Measurements from ENCODE around the gene APOC1.
"Not testable (repeated sequence)": the region's sequence is repeated elsewhere in the genome, so short reads cannot be mapped to it uniquely, and the experiment has no call there.

The APOC1 gene

DNA sequence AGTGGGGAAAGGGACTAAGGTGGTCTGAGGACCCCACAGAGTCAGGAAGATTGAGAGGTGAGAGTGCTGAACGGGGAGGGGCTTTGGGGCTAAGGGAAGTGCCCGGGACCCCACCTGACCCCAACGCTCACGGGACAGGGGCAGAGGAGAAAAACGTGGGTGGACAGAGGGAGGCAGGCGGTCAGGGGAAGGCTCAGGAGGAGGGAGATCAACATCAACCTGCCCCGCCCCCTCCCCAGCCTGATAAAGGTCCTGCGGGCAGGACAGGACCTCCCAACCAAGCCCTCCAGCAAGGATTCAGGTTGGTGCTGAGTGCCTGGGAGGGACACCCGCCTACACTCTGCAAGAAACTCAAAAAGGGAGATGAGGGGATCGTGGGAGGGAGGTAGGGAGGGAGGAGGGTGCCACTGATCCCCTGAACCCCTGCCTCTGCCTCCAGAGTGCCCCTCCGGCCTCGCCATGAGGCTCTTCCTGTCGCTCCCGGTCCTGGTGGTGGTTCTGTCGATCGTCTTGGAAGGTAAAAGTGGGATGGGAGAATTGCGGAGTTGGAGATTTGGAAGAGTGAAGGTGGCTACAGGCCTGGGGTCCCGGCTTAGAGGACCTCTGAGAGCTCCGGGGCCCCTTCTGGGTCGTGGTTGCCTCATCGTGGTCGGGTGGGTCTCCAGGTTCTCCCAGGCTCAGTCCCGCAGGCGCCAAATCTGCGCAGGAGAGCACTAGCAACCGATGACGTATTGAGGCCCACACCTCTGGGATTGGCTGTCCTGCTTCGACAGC lies at the start of gene APOC1:
TSS of gene APOC1 (plus strand) at position 176 of the 774 bp plus-strand sequence. CDS start at position 460, 284 bp downstream.
- DNase-seq (ENCODE audit: low read depth) = peak; percentile 54

DNA sequence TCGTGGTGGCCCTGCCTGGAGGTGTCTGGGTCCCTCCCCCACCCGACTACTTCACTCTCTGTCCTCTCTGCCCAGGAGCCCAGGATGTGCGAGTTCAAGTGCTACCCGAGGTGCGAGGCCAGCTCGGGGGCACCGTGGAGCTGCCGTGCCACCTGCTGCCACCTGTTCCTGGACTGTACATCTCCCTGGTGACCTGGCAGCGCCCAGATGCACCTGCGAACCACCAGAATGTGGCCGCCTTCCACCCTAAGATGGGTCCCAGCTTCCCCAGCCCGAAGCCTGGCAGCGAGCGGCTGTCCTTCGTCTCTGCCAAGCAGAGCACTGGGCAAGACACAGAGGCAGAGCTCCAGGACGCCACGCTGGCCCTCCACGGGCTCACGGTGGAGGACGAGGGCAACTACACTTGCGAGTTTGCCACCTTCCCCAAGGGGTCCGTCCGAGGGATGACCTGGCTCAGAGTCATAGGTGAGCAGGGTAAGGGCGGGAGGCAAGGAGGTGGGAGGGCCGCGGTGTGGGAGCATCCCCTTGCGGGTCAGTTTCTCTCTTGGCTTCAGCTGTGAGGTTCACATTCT lies 49.1 kb upstream of the APOC1 start:
- DNase-seq (ENCODE audit: low read depth) = no peak

DNA sequence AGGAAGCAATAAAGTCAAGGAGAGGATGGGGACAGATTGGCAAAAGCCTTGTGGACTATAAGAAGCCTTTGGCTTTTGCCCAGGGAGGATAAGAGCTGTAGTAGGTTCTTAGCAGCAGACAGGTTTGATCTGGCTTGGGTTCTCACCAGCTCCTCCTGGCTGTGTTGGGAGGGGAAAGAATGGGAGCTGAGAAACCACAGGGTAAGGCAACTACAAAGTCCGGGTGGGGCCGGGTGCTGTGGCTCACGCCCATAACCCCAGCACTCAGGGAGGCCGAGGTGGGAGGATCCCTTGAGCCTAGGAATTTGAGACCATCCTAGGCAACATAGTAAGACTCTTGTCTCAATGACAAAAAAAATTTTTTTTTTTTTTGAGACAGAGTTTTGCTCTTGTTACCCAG lies 47.7 kb upstream of the APOC1 start:
- no peak for DNase-seq (ENCODE audit: low read depth)

DNA sequence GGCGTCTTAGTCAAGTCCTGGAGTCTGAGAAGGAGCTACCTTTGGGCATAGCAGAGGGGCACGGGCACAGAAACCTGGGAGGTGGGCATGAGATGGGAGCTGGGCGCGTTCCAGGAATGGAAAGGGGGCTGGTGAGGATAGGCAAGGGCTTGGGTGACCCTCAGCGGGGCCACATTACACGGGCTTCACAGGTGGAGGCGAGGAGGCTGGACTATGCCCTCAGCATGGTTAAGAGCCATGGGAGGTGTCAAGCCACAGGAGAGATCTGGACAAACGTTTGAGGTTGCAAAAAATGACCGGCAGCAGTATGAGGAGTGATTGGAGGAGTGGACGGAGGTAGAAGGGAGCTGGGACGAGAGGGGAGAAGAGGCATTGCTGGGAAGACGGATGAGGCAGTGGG lies 46.8 kb upstream of the APOC1 start:
- no peak for DNase-seq (ENCODE audit: low read depth)

DNA sequence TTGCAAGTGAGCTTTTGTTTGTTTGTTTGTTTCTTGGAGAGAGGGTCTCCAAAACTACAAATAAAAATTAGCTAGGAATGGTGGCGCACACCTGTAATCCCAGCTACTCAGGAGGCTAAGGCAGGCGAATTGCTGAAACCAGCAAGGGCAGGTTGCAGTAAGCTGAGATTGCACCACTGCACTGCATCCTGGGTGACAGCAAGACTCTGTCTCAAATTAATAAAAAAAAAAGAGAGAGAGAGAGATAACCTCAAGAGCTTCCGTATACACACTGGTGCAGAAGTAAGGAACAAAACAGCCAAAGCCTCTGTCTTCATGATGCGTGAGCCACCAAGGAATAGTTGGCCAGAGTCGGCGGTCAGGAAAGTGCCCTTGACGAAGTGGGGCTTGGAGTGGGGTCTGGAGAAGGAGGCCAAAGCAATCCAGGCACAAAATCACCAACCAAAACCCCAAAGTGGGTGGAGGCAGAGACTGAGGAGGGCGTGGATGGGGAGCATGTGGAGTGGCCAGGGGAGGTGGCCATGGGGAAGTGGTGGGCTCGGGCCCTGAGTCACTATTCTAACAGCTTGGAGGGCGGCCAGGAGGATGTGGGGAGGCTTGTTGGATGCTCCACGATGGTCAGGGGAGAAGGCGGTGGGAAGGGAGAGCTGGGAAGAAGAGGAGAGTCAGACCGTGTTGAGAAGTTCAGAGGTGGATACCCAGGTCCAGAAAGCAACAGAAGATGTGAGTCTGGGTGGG lies 44.5 kb upstream of the APOC1 start:
- no peak for DNase-seq (ENCODE audit: low read depth)

DNA sequence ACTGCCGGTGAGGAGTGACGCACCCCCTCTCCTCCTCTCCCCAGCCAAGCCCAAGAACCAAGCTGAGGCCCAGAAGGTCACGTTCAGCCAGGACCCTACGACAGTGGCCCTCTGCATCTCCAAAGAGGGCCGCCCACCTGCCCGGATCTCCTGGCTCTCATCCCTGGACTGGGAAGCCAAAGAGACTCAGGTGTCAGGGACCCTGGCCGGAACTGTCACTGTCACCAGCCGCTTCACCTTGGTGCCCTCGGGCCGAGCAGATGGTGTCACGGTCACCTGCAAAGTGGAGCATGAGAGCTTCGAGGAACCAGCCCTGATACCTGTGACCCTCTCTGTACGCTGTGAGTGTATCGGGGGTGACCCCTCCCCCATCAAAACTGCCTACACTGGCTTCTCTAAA lies 42.6 kb upstream of the APOC1 start:
- no peak for DNase-seq (ENCODE audit: low read depth)

DNA sequence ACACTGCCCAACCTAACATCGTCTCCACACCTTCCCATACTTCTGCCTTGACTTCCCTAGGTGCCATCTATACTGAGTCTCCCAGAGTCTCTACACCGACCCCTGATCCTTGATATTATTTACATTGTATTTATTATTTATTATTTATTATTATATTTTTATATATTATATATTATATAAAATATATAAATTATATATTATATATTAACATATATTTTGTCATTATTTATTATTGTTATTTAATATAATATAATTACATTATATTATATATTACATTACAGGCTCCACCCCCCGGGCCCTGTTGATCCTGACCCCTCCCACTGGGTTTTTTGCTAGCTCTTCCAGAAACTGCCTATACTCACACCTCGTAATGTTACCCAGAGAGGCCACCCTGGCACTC lies 41.7 kb upstream of the APOC1 start:
- no peak for DNase-seq (ENCODE audit: low read depth)

DNA sequence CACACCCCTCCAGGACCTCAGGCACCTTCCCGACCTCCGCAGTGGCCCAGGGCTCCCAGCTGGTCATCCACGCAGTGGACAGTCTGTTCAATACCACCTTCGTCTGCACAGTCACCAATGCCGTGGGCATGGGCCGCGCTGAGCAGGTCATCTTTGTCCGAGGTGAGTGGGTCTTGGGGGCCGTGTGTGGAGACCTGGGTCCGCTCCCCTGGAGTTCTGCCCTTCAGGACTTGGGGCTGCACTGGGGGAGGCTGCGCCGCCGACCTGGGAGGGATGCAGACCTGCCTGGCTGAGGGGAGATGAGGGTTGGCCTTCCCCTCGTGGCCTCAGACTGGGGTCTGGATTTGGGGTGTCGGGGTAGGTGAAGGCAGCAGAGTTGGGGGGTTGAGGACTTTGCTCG lies 40.1 kb upstream of the APOC1 start:
- no peak for DNase-seq (ENCODE audit: low read depth)

DNA sequence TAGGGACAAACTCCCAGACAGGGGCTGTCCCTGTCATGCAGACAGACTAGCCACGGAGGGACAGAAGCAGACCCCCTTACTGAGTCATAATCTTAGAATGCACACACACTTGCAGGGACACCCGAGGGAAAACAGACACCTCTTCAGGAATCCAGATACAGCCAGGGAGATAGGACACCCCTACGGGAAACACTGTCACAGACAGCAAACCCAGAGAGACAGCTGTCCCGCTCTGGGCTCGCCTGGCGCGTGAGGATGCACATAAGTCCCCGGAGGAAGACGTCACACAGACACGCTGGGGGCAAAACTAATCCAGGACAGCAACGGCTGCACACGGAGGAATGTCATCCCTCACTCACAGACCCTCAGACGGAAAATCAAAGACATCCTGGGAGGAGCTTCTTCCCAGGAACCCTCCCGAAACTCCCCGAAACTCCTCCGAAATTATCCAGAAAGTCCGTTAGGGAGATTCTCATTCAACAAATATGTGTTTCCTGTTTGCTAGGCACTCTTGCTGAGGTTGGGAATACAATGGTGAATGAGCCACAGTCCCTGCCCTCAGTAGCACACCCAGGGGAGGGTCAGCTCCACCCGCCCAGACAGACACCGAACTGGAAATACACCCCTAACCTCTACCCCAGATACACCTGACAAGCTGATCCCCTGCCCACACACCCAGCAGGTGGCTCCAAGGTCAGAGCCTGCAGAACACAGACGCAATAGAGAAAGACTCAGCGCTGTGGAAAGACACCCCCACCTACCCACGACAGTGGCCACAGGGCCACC lies 38.5 kb upstream of the APOC1 start:
- no peak for DNase-seq (ENCODE audit: low read depth)

DNA sequence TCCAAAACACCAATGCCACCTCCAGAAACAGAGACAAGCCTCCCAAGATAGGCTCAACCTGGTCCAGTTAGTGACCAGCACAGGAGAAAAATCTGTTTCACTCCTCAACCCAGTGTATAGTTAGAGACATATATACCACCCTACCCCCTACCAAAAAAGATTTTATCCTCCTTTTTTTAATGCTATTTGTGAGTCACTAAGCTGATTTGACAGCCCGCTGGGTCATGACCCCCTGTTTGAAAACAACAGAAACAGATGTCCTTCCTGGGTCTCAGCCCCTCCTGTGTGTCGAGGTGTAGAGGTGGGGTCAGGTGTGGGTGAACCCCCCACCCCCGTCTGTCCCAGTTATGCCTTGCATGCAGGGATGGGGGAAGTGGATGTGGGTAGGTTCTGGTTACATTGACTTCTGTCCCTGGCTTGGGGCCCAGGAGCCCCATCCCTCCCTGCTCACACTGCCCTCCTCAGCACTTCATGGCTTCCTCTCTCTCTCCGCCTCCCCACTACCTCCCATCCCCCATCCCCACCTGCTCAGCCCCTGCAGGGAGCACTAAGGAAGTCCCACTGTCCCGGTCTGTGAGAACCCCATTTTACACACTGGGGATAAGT lies 37.4 kb upstream of the APOC1 start:
- DNase-seq (ENCODE audit: low read depth) = no peak

DNA sequence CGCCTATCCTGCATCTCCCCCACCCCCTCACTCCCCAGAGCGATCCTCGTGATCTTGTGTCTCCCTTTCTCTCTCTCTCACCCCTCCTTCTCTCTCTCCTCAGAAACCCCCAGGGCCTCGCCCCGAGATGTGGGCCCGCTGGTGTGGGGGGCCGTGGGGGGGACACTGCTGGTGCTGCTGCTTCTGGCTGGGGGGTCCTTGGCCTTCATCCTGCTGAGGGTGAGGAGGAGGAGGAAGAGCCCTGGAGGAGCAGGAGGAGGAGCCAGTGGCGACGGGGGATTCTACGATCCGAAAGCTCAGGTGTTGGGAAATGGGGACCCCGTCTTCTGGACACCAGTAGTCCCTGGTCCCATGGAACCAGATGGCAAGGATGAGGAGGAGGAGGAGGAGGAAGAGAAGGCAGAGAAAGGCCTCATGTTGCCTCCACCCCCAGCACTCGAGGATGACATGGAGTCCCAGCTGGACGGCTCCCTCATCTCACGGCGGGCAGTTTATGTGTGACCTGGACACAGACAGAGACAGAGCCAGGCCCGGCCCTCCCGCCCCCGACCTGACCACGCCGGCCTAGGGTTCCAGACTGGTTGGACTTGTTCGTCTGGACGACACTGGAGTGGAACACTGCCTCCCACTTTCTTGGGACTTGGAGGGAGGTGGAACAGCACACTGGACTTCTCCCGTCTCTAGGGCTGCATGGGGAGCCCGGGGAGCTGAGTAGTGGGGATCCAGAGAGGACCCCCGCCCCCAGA lies 36.1 kb upstream of the APOC1 start:
- DNase-seq (ENCODE audit: low read depth) = no peak

DNA sequence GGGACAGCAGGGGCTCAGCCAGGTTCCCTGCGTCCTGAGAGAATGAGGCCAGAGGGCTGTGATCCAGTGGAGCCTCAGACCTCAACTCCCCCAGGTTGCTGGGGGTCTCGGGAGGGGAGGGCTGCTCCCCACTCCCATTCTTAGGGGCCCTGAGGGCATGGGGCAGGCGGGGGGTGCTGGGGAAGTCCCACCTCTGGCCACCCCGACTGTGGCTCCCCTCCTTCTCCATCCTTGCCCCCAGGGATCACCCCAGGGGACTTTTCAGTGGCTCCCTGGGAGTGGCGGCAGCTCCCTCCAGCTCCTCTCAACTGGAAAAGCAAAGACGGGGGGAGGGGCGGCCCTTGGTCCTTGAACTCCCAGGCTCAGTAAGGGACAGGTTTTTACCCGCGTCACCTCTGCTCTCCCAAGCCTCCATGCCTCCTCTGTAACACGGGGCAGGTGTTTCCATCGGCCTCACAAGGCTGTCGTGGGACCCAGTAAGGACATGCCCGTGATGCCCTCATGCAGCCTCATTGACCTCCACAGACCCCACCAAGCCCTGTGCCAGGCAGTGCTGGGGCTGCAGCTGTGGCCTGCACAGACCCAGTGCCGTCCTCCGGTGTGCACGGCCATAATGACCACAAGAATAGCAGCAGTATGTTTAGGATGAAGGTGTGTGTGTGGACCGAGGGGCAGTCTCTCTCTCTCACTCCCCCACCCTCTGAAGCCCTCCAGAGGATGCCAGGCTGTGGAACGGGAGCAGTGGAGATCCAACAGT lies 34.9 kb upstream of the APOC1 start:
- no peak for DNase-seq (ENCODE audit: low read depth)

DNA sequence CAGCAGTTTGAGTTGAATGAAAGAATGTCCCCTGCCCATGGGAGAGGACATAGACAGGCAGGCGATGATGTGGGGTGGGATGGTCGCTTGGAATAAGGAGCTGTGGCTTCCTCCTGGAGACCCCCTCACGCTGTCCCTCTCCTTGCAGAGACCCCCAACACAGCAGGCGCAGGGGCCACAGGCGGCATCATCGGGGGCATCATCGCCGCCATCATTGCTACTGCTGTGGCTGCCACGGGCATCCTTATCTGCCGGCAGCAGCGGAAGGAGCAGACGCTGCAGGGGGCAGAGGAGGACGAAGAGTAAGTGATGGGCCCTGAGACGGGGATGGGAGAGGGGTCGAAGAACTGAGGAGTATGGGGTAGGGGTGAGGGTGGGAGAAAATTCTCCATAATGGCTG lies 32.3 kb upstream of the APOC1 start:
- DNase-seq (ENCODE audit: low read depth) = no peak

DNA sequence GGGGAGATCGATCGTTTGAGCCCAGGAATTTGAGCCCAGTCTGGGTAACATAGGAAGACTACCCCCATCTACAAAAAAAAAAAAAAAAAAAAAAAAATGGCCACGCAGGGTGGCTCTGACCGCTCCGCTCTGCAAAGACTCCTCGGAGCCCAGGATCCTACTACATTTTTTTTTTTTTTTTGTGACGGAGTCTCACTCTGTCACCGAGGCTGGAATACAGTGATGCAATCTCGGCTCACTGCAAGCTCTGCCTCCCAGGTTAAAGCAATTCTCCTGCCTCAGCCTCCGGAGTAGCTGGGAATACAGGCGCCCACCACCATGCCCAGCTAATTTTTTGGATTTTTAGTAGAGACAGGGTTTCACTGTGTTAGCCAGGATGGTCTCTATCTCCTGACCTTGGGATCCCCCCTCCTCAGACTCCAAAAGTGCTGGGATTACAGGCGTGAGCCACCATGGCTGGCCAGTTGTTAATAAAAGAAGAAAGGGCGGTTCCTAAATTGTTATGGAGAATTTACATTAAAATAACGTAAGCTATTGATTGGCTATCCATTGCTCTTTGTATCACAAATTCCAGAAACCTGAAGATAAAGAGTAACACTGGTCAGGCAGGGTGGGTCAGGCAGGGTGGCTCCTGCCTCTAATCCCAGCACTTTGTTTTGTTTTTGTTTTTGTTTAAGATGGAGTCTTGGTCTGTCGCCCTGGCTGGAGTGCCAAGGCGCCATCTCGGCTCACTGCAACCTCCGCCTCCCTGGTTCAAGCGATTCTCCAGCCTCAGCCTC lies 31.6 kb upstream of the APOC1 start:
- DNase-seq (ENCODE audit: low read depth) = not testable (repeated sequence)

DNA sequence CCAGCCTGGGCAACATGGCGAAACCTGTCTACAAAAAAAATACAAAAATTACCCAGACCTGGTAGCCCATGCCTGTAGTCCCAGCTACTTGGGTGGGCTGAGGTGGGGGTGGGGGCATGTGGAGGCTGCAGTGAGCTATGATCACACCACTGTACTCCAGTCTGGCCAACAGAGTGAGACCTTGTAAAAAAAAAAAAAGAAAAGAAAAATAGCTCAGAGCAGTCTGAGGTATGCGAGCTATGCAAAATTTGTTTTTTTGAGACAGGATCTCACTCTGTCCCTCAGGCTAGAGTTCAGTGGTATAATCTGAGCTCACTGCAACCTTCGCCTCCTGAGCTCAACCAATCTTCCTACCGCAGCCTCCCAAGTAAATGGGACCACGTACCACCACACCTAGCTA lies 30.5 kb upstream of the APOC1 start:
- DNase-seq (ENCODE audit: low read depth) = no peak

DNA sequence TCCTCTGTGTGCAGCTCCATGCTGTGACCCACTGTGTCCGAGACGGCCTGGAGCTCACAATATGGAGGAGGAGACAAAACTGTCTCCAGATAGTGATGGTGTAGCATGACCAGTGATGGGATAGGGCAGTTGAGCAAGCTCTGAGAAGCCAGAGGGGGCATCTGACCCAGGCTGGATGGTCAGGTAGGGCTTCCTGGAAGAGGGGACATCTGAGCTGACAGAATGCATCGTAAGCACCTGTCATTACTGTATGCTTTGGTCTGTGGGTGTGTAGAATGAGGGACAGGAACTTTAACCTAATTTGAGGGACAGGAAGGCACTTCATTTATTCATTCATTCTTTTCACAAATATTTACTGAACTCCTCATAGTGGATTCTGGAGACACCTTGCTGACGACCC lies 29.8 kb upstream of the APOC1 start:
- no peak for DNase-seq (ENCODE audit: low read depth)

DNA sequence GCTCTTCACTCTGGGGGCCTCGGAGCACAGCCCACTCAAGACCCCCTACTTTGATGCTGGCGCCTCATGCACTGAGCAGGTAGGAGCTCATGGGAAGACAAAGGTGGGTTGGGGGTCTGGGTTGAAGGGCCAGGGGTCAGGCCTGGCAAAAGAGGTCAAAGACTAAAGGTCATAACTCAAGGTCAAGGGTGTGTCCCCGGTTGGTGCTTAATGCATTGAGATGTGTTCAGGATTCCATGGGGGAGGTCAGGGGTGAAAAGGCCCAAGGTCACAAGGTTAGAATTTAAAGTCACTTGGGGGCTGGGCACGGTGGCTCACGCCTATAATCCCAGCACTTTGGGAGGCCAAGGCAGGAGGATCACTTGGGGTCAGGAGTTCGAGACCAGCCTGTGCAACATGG lies 28.3 kb upstream of the APOC1 start:
- no peak for DNase-seq (ENCODE audit: low read depth)

DNA sequence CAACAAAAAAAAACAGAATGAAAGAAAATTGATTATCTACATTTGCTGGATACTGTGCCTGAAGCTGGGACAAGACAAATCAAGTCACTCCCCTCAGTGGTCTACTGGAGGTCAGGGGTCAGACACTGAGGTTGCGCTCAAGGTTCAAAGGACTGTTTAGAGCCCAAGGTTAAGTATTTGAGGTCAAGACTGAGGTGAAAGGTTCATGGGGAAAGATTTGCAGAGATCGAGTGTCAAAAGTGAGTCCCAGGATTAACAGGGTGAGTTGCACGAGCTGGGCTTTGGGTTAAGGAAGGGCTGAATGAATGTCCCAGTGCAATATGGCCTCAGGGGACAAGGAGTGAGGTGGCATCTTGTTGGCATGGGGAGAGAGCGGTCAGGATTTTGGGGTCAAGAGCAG lies 26.8 kb upstream of the APOC1 start:
- no peak for DNase-seq (ENCODE audit: low read depth)

DNA sequence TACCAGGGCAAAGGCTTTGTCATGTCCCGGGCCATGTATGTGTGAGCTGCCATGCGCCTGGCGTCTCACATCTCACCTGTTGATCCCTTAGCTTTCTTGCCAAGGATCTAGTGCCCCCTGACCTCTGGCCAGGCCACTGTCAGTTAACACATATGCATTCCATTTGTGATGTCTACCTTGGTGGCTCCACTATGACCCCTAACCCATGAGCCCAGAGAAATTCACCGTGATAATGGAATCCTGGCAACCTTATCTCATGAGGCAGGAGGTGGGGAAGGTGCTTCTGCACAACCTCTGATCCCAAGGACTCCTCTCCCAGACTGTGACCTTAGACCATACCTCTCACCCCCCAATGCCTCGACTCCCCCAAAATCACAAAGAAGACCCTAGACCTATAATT lies 26.1 kb upstream of the APOC1 start:
- DNase-seq (ENCODE audit: low read depth) = not testable (repeated sequence)

DNA sequence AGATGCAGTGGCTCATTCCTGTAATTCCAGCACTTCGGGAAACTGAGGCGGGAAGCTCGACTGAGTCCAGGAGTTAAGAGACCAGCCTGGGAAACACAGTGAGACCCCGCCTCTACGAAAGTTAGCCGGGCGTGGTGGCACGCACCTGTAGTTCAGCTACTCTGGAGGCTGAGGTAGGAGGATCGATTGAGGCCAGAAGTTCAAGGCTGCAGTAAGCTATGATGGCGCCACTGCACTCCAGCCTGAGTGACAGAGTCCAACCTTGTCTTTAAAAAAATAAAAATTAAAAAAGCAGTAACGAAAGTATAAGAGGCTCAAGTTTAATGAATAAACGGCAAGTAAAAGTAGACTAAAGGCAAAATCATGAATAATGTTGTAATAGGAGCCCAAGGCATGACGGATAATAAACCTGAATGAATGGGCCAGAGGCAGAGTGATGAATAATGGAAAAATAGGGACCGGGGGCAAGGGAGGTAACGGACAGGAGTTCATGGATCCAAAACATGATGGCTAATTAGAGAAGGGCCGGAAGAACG lies 24.5 kb upstream of the APOC1 start:
- no peak for DNase-seq (ENCODE audit: low read depth)
